Motor neuron (in vitro differentiated cells): Measurements from ENCODE around the gene ARMC2. TPM values are rescaled to one million over a fixed set of nuclear protein-coding genes. Genes with fewer than 3 reads are reported as not detected.

ENCODE experiments used
- ATAC-seq, 8 experiments: fragments of 200-7000 bp; cut with Tn5 transposase; replicated peaks in 6 of 8; 2 replicates each; pipeline ENCODE4 v1.8.0; 2021; ENCODE audit warnings: mild to moderate bottlenecking in 8 of 8, moderate library complexity in 8 of 8
- H3K27ac ChIP-seq, 2 donors: fragments of 250-450 bp; sonication (Bioruptor Pico); 2 replicates each; pipeline ENCODE4 v1.9.0; 2021; ENCODE audit warnings: antibody characterized with exemption in 2 of 2, mild to moderate bottlenecking in 2 of 2, moderate library complexity in 1 of 2
- H3K4me1 ChIP-seq, 2 donors: fragments of 250-450 bp; sonication (Bioruptor Pico); replicated peaks in 1 of 2; 2 replicates each; pipeline ENCODE4 v1.6.1; 2021; ENCODE audit warnings: antibody characterized with exemption in 2 of 2, mild to moderate bottlenecking in 2 of 2, moderate library complexity in 1 of 2
- H3K4me3 ChIP-seq, 5 donors: fragments of 250-450 bp; sonication (Bioruptor Pico); 2 replicates each; pipeline ENCODE4 v1.9.0; 2021; ENCODE audit warnings: antibody characterized with exemption in 5 of 5, mild to moderate bottlenecking in 5 of 5, moderate library complexity in 4 of 5
- WGBS, 10 experiments: fragments of 450-650 bp; shearing (Covaris generic); methylation state at CpG; one replicate each; pipeline ENCODE4 v1.0.0; 2022; 5-methylcytosine and 5-hydroxymethylcytosine counted together
- in situ Hi-C, 9 experiments: fragments of 400-800 bp; cut with MboI; loops; one replicate each; pipeline ENCODE4 v1.15.0; 2021; ENCODE audit warnings: low sequenced_read_pairs in 9 of 9, low pct_unique_long_range_greater_than_20kb in 2 of 9; ENCODE audit not compliant: unreplicated experiment in 9 of 9
- total RNA-seq, 8 experiments: library from RNA; unstranded; fragments of 300-600 nt; gene quantifications; 2 replicates each; pipeline versions ENCODE4 v1.2.3 to v1.2.4, GENCODE V29; 2022

ARMC2 gene
- total RNA-seq, 8 experiments from 2014 or later = 1.1 to 22.4 (median 6.1) TPM

DNA sequence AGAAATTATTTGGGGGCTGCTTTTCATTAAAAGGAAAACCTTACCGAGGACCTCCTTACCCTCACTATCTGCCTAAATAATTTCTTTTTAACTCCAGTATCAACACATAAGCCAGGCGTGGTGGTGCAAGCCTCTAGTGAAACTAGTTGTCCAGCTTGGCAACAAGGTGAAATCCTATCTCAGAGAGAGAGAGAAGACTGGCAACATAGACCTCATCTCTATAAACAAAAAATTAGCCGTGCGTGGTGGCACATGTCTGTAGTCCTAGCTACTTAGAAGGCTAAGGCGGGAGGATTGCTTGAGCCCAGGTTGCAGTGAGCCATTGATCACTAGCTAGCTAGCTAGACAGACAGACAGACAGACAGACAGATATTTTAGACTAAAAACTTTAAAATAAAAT is 92.5 kb downstream of the ARMC2 start:
- H3K4me3 ChIP-seq = no peak overlapping the region
- WGBS, 10 experiments = 43 to 98% (median 90%) methylated on average over 1 to 5 of the region's 5 CpGs; no CpG with 5 or more reads in 2 of the 10 experiments
- no peaks in the 10 kb centered on the region for H3K4me1 ChIP-seq
- H3K27ac ChIP-seq = no peak overlapping the region
- in situ Hi-C loops = no loop called here
- no peak for ATAC-seq

DNA sequence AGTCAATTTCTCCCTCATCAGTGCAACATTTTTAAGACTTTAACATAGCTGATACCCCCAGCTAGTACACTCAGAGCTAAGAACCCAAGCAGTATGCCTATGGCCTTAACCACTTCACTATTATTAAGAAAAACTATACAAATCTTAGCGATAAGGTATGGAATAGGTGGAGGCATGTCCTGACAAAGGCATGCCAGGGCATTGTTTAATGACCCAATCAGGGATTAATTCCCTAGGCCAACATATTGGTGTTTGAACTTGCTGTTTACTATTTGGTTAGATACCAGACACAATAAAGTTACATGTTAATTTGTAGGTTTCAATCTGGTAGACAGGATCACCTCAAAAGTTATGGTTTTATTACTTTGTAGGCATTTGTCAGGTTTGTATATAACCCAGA is 93.1 kb downstream of the ARMC2 start:
- H3K27ac ChIP-seq = no peak overlapping the region
- WGBS, 10 experiments = 40 to 100% (median 100%) methylated on average over 1 of the region's 1 CpG; no CpG with 5 or more reads in 3 of the 10 experiments
- no peak for ATAC-seq
- no peaks in the 10 kb centered on the region for H3K4me1 ChIP-seq
- in situ Hi-C loops = no loop called here
- H3K4me3 ChIP-seq = no peak overlapping the region

- in situ Hi-C loops = no loop called here
- WGBS, 10 experiments = 68 to 100% (median 98%) methylated on average over 1 to 2 of the region's 2 CpGs; no CpG with 5 or more reads in 2 of the 10 experiments
- H3K27ac ChIP-seq = no peak overlapping the region
- no peak overlapping the region for H3K4me3 ChIP-seq
- no peak for ATAC-seq
- H3K4me1 ChIP-seq = no peaks in the 10 kb centered on the region
Measured at GRCh38 chr6:108941859-108942258, 93.6 kb downstream of the ARMC2 start.

GRCh38 chr6:108942556-108943492 is 94.6 kb downstream of the ARMC2 start:
- H3K27ac ChIP-seq = no peak overlapping the region
- 79 to 100% (median 93%) methylated on average over 5 to 8 of the region's 9 CpGs for WGBS, 10 experiments
- in situ Hi-C loops = no loop called here
- no peak for ATAC-seq
- H3K4me1 ChIP-seq = no peaks in the 10 kb centered on the region
- H3K4me3 ChIP-seq = no peak overlapping the region

- Histone ChIP-seq H3K27ac (no peak overlapping the region), H3K4me3 (no peak overlapping the region), H3K4me1 (no peaks in the 10 kb centered on the region)
- 0 to 100% (median 67%) methylated on average over 1 of the region's 1 CpG; no CpG with 5 or more reads in 7 of the 10 experiments for WGBS, 10 experiments
- in situ Hi-C loops = no loop called here
- no peak for ATAC-seq
Measured at GRCh38 chr6:108944071-108944470, 95.8 kb downstream of the ARMC2 start.

DNA sequence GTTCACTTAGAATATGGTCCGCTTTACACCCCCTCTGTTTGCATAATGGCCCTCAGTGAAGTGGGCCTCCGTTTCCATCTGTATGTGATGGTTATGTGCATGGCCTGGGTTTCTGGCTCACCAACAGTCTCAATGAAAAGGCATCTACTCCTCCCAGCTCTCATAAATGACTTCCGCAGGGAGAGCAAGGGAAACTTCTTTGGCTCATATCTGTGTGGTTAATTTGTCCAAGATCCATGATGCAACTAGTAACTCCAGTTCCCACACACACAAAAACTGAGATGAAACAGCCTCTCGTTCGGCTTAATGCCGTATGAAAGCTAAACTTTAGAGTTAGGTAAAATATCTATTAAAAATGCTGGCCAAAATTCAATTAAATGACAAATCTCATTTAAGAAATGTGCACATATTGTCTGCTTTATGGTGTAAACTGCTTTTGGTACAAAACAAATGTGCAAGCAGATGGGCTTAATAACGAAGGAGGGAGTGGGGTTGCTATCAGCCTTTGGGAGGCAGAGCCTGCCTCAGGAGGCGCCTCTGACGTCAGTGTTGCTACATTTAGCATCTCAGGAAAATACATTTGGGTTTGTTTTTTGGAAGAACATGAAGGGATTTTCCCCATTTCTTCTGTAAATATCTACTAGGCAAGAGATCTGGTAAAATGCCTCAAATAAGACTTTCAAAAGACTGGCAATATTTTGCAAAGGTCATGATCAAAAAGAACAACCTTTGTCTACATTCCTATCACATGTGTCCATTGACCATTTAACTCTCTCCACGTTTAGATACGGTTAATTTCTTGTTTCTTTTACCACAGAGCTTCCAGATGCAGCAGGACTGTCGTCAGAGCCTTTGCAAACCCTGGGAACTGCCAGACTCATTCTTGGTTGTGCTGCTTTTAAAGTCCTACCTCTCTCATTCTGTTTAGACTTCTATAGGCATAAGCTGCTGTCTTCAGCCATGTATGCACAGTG is 96.8 kb downstream of the ARMC2 start:
- Histone ChIP-seq H3K4me3 (no peak overlapping the region), H3K27ac (no peak overlapping the region), H3K4me1 (no peaks in the 10 kb centered on the region)
- in situ Hi-C loops = no loop called here
- peak in 2 of 8 experiments; percentile 30 to 32 for ATAC-seq
- WGBS, 10 experiments = 0 to 86% (median 73%) methylated on average over 2 to 11 of the region's 12 CpGs

GRCh38 chr6:108945681-108946159 is 97.5 kb downstream of the ARMC2 start:
- in situ Hi-C loops = no loop called here
- Histone ChIP-seq H3K4me1 (no peaks in the 10 kb centered on the region), H3K27ac (no peak overlapping the region), H3K4me3 (no peak overlapping the region)
- ATAC-seq = peak; percentile 1 to 50 (median 38)
- 0 to 97% (median 81%) methylated on average over 1 to 7 of the region's 10 CpGs; no CpG with 5 or more reads in 2 of the 10 experiments for WGBS, 10 experiments

- Histone ChIP-seq H3K4me1 (no peaks in the 10 kb centered on the region), H3K4me3 (no peak overlapping the region), H3K27ac (no peak overlapping the region)
- 0 to 100% (median 86%) methylated on average over 1 to 3 of the region's 3 CpGs; no CpG with 5 or more reads in 4 of the 10 experiments for WGBS, 10 experiments
- in situ Hi-C loops = no loop called here
- peak in 3 of 8 experiments; percentile 40 to 53 (median 51) for ATAC-seq
Measured at GRCh38 chr6:108946695-108947094, 98.5 kb downstream of the ARMC2 start.

GRCh38 chr6:108947114-108947854 is 99.1 kb downstream of the ARMC2 start:
- 0 to 100% (median 83%) methylated on average over 2 to 5 of the region's 5 CpGs for WGBS, 10 experiments
- in situ Hi-C loops = no loop called here
- H3K27ac ChIP-seq = no peak overlapping the region
- peak in 4 of 8 experiments; percentile 40 to 93 (median 72) for ATAC-seq
- H3K4me1 ChIP-seq = no peaks in the 10 kb centered on the region
- H3K4me3 ChIP-seq = no peak overlapping the region

GRCh38 chr6:108948181-108948661 is 100.0 kb downstream of the ARMC2 start:
- Histone ChIP-seq H3K4me1 (no peaks in the 10 kb centered on the region), H3K4me3 (no peak overlapping the region), H3K27ac (no peak overlapping the region)
- in situ Hi-C loops = no loop called here
- ATAC-seq = no peak
- 83 to 100% (median 99%) methylated on average over 1 to 6 of the region's 7 CpGs; no CpG with 5 or more reads in 2 of the 10 experiments for WGBS, 10 experiments

GRCh38 chr6:108951351-108951953 is 103.2 kb downstream of the ARMC2 start:
- WGBS, 10 experiments = 45 to 100% (median 84%) methylated on average over 1 to 16 of the region's 16 CpGs
- in situ Hi-C loops = no loop called here
- ATAC-seq = no peak
- Histone ChIP-seq H3K4me1 (no peaks in the 10 kb centered on the region), H3K27ac (no peak overlapping the region), H3K4me3 (no peak overlapping the region)
